Measurements from ENCODE around the gene QRICH1.

- no peak for TF ChIP-seq CTCF (conservative IDR thresholded peaks at IDR 0.05)
- TF ChIP-seq ZFX (IDR thresholded peaks at IDR 0.05) = no peak
Observed at GRCh38 chr3:48997102-48997635, 96.7 kb downstream of the QRICH1 start.

Data from C4-2B (cell line).